HTERT RPE-1 (cell line): ENCODE data around the gene G2E3.
"Not testable (repeated sequence)": the region's sequence is repeated elsewhere in the genome, so short reads cannot be mapped to it uniquely, and the experiment has no call there.

ENCODE experiments used
- in situ Hi-C: fragments of 300-500 bp; cut with MboI; formaldehyde crosslinking; loops from 4 replicates; pipeline ENCODE4 v1.14.3; 2020; ENCODE audit warnings: low sequenced_read_pairs

The G2E3 gene

DNA sequence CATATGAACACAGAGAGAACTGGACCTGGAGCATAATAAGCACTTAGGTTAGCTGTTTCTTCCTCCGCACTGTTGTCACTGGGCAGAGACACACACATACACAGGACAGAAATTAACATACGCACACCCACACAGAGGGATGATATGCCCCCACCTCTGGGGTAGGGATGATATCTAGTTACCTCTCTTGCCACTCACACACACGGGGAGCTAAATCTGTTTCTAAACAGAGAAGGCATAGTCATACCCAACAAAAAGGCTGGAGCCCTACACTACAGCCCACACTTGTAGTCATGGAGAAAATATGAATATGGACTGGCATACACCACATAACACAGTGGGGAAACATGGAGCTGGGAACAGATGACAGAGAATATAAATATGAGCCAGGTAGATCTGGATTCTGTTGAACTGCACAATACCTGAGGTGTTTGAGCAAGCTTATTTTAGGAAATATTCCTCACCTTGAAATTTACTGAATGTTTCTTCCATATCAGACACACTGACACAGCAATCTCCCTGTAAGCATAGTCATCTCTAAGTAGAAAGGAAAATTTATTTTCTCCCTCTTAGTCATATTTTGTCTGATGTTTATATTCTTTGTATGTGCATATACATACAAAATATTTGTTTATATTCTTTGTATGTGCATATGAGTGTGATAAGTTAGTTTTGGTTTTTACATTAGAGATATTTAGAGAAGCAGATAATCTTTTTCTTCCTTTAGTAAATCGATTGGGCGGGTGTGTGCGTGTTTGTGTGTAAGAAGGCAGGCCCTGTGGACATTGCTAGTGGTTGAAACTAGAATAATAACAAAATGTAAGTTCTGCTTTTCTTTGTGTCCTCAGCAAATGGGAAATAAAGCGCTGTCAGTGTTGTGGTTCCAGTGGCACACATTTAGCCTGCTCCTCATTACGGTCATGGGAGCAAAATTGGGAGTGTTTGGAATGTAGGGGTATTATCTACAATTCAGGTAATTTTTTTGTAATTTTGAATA is 42.3 kb downstream of the G2E3 start:
- in situ Hi-C loops = no loop called here

DNA sequence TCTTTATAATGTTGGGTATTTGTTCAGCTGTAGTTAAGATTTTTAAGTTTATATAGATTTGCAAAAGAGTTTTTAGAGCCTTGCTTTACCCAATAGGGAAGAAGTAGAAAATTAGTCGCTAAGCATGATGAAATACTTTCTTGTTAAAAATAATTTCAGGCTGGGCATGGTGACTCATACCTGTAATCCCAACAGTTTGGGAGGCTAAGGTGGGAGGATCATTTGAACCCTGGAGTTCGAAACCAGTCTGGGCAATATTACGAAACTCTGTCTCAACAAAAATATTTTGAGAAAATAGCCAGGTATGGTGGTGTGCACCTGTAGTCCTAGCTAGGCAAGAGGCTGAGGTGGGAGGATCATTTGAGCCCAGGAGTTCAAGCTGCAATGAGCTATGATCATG is 44.4 kb downstream of the G2E3 start:
- in situ Hi-C loops = no loop called here

DNA sequence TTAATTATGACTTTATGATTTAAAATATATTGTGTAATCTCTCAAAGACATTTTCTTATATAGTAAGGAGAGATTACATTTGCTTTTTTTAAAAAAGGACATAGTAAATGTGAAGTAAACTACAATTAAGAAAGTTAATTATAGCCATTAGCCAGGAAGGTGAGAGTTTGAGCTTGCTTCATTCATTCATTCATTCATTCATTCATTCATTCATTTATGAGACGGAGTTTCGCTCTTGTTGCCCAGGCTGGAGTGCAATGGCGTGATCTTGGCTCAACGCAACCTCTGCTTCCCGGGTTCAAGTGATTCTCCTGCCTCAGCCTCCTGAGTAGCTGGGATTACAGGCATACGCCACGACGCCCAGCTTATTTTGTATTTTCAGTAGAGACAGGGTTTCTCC is 45.7 kb downstream of the G2E3 start:
- in situ Hi-C loops = not testable (repeated sequence)

DNA sequence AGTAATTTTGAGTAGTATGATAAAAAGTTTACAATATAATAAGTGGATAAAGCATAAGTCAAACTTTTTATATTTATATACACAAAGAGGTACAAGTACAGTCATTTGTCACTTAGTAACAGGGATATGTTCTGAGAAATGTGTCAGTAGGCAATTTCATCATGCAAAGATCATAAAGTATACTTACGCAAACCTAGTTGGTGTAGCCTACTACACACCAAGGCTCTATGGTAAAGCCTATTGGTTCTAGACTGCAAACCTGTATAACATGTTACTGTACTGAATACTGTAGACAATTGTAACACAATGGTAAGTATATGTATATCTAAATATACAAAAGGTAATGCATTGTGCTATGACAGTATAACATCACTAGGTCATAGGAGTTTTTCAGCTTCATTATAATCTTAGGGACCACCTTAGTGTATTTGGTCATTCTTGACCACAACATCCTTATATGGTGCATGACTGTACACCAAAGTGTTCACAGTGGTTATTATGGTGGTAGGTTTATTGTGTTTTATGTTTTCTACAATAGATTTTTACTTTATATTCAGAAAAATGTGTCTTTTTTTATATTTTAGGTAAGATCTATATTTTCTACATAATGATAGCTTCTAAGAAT is 48.3 kb downstream of the G2E3 start:
- in situ Hi-C loops = no loop called here

DNA sequence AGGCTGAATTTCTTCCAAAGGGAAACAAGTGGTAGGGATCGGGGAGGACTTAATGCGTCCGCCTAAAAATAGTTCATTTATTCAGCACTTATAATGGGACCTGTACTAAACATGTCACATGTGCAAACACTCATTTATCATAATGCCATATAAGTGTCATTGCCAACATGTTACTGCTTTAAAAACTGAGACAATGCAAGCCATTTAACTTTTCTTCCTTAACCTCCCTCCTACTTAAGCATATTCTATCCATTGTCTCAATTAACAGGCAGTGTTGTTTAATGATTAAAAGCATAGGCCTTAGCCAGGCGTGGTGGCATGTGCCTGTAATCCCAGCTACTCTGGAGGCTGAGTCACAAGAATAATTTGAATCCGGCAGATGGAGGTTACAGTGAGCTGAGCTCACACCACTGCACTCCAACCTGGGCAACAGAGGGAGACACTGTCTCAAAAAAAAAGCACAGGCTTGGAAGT is 49.6 kb downstream of the G2E3 start:
- in situ Hi-C loops = no loop called here

DNA sequence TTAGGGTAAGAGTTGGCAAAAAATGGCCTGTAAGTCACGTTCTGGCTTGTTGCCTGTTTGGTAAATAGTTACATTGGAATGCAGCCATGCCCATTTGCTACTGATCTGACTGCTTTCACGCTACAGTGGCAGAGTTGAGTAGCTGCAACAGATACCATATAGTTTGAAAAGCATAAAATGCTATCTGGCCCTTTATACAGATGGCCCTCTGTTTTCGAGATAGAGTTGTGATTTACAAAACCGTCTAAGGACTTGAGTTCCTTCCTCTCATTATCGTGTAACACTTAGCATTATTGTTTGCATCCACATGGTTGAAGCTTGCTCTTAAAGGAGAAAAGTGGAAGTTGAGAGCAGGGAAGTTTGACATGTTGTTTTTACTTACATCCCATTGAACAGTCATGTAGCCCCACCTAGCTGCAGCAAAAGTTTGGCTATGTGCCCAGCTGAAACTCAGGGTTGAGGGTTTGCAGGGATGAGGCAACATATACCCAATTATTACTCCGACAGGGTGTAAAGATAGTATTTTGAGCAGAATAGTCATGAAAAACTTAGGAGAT is 51.9 kb downstream of the G2E3 start:
- in situ Hi-C loops = no loop called here

DNA sequence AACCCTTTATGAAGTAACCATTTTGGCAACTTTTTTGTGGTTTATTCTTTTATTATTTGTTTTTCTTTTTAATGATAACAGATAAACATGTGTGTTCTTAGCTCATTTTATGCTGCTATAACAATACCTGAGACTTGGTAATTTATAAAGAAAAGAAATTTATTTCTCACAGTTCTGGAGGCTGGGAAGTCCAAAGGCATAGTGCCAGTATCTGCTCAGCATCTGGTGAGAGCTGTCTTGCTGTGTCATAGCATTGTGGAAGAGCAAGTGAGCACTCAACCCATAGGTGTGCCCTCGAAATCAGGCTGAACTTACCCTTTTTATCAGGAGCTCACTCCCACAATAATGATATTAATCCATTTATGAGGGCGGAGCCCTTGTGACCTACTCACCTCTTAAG is 55.2 kb downstream of the G2E3 start:
- in situ Hi-C loops = no loop called here

DNA sequence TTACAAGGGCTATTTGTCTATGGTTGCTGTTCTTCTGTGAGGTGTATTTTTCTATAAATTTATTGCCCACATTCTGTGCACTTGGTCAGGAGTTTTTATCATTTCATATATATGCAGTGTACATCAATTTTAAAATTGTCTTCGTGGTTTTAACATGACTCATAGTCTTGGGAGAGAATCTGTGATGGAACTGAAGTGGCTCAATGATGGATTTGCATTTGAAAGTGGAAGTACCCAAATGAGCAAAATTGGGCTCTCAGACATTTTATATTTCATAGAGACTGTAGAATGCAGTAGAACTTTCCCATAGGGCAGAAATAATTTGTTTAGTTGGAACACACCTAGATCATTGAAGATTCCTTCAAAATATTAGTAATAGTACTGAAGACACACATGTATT is 61.2 kb downstream of the G2E3 start:
- in situ Hi-C loops = no loop called here

DNA sequence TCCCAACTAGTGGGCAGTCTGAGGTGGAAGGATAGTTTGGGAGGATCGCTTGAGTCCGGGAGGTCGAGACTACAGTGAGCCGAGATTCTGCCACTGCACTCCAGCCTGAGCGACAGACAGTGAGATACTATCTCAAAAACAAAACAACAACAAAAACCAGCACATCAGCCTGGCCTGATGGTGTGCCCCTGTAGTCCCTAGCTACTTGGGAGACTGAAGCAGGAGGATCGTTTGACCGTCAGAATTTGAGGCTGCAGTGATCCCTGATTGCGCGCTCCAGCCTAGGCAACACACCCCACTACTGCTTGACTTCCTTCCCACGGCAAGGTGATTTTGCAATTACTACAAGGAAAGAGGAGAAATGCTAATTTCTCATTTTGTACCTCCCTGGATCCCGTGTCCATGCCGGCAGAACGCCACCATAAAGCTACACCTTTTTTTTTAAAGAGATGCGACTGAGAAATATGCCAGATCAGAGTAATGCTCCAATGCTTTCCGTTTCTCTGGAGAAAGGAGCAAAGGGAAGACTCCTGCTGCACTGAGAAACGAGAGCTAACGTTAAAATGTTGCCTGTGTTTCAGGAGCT is 62.5 kb downstream of the G2E3 start:
- in situ Hi-C loops = no loop called here

DNA sequence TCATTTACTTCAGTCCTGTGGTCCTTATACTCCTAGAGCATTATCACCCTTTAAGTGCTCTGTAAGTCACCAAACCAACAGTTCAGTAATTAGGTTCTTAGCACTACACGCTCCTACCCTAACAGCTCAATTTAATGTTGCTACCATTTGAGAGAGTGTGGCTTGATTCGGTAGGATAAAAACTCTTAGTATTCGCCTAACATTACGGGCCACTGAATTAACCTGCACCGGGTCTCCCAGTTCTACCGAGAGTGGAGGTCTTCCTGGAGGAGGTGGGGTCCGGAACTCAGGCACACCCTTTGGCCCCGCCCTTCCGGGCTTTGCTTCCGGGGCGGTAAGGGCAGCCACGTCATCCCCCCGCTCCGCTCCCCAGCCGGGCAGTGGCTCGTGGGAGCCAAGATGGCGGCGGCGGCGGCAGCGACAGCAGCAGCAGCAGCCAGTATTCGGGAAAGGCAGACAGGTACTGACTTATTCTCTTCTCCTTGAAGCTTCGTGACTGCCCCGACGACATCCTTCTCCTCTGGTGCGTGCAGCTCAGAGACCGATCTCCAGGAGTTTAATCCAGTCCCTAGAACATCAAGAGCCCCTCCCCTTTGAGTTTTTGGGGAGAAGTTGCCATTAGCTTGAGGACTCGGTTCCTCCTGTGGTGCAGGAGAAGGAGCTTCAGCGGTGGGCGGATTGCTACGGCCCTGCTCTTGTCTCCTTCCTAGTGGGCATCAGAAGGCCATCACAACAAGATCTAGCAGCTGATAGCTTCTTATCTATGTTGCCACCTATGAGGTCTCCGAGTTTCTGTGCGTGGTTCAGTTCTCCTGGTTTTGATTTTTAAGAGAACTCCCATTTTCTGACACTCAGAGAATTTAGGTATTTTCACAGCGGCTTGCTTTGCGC is 63.2 kb downstream of the G2E3 start, which contains the start of gene SCFD1:
SCFD1 (plus strand) TSS at position 380 of the 891 bp plus-strand sequence; CDS start at position 400, 20 bp downstream.
- in situ Hi-C loops = no loop called here

DNA sequence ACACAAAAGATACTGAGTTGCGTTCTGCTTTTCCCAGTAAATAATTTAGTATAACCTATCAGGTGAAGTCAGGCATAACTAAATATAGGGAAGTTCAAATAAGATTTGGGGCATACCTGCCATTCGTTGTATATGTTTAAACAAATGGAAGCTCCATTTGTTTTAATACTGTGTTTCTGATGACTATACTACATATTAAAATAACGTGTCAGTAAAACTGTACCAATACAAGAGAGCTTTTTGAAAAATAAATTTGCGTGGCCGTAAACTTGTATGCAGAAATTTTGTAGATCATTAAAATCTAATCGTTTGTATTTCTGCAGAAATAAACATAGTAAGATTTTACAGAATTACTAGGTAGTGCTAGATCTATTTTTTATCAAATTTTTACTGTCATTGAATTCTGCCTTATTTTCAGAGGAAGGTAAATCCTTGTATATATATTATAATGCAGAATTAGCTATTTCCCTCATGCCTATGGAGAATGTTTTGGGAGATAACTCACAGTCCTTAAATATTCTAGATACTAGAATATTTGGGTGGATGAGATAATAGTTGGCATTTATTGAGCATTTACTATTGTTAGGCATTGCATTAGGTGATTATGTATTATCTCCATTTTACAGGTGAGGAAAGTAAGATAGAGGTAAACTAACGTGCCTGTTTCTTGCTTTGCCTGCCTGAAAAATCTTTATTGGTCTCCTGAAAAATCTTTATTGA is 64.6 kb downstream of the G2E3 start:
- in situ Hi-C loops = no loop called here

DNA sequence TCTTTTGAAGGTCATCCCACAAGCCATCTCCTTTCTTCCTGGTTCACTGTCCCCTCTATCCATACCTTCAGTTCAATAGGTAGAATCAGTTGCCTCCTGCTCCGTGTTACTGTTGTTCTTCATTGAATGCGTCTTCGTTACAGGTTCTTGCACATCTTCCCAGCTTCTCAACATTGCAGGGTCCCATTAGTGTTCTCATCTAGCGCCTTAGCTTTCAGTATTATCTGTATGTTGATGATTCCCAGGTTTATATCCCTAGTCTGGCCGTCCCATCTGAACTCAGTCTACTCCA is 65.1 kb downstream of the G2E3 start:
- in situ Hi-C loops = no loop called here

DNA sequence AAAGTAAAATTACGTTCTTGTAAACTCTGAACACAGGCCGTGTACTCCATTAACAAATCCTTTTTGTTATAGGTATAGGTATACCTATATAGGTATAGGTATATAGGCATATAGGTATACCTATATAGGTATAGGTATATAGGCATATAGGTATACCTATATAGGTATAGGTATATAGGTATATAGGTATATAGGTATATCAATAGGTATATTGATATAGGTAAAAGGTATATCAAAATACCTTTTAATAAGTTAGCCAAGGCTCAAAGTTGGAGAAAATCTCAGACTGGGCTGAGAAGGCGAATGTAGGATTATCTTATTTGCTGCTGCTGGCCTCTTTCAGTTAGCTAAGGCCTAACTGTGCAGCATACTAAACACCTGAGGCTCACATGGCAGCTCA is 66.6 kb downstream of the G2E3 start:
- in situ Hi-C loops = no loop called here

DNA sequence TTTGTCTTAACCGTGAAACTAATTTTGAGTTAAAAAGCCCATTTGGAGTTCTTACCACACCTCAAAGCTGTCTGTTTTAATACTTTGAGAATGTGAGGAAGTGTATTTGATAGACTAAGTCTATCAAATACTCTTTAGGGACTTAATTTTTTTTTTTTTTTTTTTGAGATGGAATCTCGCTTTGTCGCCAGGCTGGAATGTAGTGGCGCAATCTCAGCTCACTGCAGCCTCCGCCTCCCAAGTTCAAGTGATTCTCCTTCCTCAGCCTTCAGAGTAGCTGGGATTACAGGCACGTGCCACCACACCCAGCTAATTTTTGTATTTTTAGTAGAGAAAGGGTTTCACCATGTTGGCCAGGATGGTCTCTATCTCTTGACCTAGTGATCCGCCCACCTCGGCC is 70.5 kb downstream of the G2E3 start:
- in situ Hi-C loops = not testable (repeated sequence)

DNA sequence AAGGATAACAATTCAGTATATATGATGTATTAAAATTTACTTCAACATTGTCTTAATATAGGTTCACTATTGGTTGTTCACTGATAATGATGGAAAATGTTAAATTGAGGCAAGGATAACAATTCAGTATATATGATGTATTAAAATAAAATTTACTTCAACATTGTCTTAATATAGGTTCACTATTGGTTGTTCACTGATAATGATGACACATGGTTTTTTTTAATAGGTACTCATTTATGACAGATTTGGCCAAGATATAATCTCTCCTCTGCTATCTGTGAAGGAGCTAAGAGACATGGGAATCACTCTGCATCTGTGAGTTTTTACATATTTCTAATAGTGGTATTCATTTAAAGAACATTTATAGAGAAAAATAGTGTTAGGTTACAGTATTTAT is 71.3 kb downstream of the G2E3 start:
- in situ Hi-C loops = no loop called here

DNA sequence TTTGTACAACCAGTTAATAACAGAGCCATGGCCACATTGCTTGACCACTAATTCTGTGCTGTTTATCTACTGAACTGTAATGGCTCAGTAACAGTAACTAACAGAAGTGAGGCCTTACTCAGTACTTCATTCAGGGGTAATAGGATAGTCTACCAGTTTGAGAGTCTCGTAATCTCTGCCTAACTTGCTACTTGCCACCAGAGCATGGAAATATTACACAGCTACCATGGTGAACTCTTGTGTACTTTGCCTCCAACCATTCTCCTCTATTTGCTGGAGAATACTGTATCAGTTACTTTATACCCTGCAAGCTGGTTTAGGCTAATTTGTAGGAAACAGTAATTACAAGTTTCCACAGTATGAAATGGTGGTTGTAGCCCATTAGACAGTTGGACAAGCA is 73.8 kb downstream of the G2E3 start:
- in situ Hi-C loops = no loop called here

DNA sequence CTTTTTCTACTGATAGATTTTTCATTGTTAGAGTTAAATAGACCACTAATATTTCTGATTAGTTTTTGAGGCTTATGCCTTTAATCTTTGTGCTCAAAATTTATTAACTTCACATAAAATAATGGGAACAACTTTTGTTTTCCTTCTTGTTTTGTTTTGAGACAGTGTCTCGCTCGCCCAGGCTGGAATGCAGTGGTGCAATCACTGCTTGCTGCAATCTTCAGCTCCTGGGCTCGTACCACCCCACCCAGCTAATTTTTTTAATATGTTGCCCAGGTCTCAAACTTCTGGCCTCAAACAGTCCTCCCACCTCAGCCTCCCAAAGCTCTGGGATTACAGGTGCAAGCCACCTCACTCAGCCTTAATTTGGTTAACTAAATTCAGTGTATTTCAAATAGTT is 80.0 kb downstream of the G2E3 start:
- in situ Hi-C loops = no loop called here

DNA sequence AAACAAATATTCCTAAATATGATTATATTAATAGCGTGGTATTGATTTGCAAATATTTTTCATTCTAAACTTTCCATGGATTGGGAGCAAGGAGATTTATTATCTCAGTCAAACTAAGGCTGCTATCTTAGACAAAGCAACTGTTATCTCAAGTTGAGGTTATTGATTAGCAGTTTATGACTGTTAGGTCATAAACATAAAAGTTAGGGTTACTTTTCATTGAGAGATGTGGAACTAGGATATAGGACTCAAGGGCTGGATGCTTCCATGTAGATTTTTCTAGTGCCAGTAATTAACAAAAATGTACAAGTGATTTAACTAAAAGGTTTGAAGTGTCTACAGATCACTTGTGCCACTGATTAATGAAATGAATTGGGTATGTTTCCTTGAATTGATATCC is 82.2 kb downstream of the G2E3 start:
- in situ Hi-C loops = no loop called here

DNA sequence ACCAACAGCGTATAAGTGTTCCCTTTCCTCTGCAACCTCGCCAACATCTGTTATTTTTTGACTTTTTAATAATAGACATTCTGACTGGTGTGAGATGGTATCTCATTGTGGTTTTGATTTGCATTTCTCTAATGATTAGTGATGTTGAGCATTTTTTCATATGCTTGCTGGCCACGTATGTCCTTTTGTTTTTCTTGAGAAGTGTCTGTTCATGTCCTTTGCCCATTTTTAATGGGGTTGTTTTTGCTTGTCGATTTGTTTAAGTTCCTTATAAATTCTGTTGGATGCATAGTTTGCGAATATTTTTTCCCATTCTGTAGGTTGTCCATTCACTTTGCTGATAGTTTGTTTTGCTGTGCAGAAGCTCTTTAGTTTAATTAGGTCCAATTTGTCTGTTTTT is 85.5 kb downstream of the G2E3 start:
- in situ Hi-C loops = not testable (repeated sequence)

DNA sequence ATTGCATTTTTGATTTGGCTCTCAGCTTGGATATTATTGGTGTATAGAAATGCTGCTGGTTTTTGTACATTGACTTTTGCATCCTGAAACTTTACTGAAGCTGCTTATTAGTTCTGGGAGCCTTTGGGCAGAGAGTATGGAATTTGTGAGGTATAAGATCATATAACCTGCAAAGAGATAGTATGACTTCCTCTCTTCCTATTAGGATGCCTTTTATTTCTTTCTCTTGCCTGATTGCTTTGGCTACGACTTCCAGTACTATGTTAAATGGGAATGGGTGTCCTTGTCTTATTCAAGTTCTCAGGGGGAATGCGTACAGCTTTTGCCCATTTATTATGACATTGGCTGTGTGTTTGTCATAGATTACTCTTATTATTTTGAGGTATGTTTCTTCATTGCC is 86.6 kb downstream of the G2E3 start:
- in situ Hi-C loops = no loop called here
